Liver (tissue), 9 donors: ENCODE data around the gene PLCD1. TPM values are rescaled to one million over a fixed set of nuclear protein-coding genes. Genes with fewer than 3 reads are reported as not detected.
A peak's percentile ranks its signal among the peaks of the same experiment; 100 is the strongest.

Experiments
- DNase-seq: peaks from one replicate; pipeline ENCODE4 v3.0.0-alpha.2; 2017; ENCODE audit warnings: low spot score
- H3K27ac ChIP-seq, 2 donors: one replicate each; pipeline ENCODE4 v1.7.0; 2013; ENCODE audit warnings: inconsistent platforms in 2 of 2, low read length in 2 of 2, control low read depth in 1 of 2, low read depth in 1 of 2, mild to moderate bottlenecking in 1 of 2
- H3K27me3 ChIP-seq, 4 donors: one replicate each; pipeline versions ENCODE4 v1.6.1 to v1.7.0; 2013; ENCODE audit warnings: low read length in 3 of 4, inconsistent platforms in 1 of 4, mild to moderate bottlenecking in 1 of 4, moderate library complexity in 1 of 4; ENCODE audit not compliant: control insufficient read depth in 4 of 4, insufficient read depth in 4 of 4
- H3K36me3 ChIP-seq, 4 donors: one replicate each; pipeline versions ENCODE4 v1.6.1 to v1.7.0; 2013; ENCODE audit warnings: low read length in 3 of 4, mild to moderate bottlenecking in 3 of 4, low read depth in 1 of 4, moderate library complexity in 1 of 4; ENCODE audit not compliant: control insufficient read depth in 4 of 4, insufficient read depth in 3 of 4
- H3K4me1 ChIP-seq, 4 donors: one replicate each; pipeline versions ENCODE4 v1.6.1 to v1.7.0; 2013; ENCODE audit warnings: low read length in 3 of 4, mild to moderate bottlenecking in 3 of 4, moderate library complexity in 1 of 4; ENCODE audit not compliant: control insufficient read depth in 4 of 4, insufficient read depth in 4 of 4
- H3K4me3 ChIP-seq, 3 donors: one replicate each; pipeline versions ENCODE4 v1.6.1 to v1.7.0; 2013; ENCODE audit warnings: low read length in 3 of 3, control low read depth in 1 of 3, low read depth in 1 of 3, mild to moderate bottlenecking in 1 of 3
- H3K9ac ChIP-seq, 2 donors: one replicate each; pipeline ENCODE4 v1.7.0; 2013; ENCODE audit warnings: low read length in 2 of 2, mild to moderate bottlenecking in 2 of 2, moderate library complexity in 2 of 2, control low read depth in 1 of 2, low read depth in 1 of 2
- H3K9me3 ChIP-seq, 4 donors: one replicate each; pipeline versions ENCODE4 v1.6.1 to v1.7.0; 2013; ENCODE audit warnings: low read length in 3 of 4; ENCODE audit not compliant: control insufficient read depth in 4 of 4
- EGR1 ChIP-seq, 2 donors: IDR thresholded peaks; 2 replicates each; pipeline ENCODE4 v1.6.1; 2016 to 2018; ENCODE audit warnings: antibody characterized with exemption in 2 of 2, low read depth in 2 of 2
- FOXA1 ChIP-seq: IDR thresholded peaks from 2 replicates; pipeline ENCODE4 v1.6.1; 2016; ENCODE audit warnings: antibody characterized with exemption
- FOXA2 ChIP-seq: IDR thresholded peaks from 2 replicates; pipeline ENCODE4 v1.6.1; 2016; ENCODE audit warnings: antibody characterized with exemption
- GABPA ChIP-seq, 2 donors: IDR thresholded peaks in 1 of 2; conservative IDR thresholded peaks in 1 of 2; 2 replicates each; pipeline ENCODE4 v1.6.1; 2016; ENCODE audit warnings: antibody characterized with exemption in 2 of 2, mild to moderate bottlenecking in 1 of 2, moderate library complexity in 1 of 2
- HNF4A ChIP-seq, 2 donors: conservative IDR thresholded peaks; 2 replicates each; pipeline ENCODE4 v1.6.1; 2016; ENCODE audit warnings: antibody characterized with exemption in 2 of 2, mild to moderate bottlenecking in 2 of 2
- HNF4G ChIP-seq: IDR thresholded peaks from 2 replicates; pipeline ENCODE4 v1.6.1; 2016; ENCODE audit warnings: antibody characterized with exemption
- JUND ChIP-seq, 2 donors: IDR thresholded peaks; 2 replicates each; pipeline ENCODE4 v1.6.1; 2016; ENCODE audit warnings: antibody characterized with exemption in 2 of 2
- NR2F2 ChIP-seq: IDR thresholded peaks from 2 replicates; pipeline ENCODE4 v1.6.1; 2016; ENCODE audit warnings: antibody characterized with exemption
- RAD21 ChIP-seq, 2 donors: IDR thresholded peaks; 2 replicates each; pipeline ENCODE4 v1.6.1; 2016; ENCODE audit warnings: antibody characterized with exemption in 2 of 2, mild to moderate bottlenecking in 2 of 2
- RXRA ChIP-seq, 2 donors: IDR thresholded peaks; 2 replicates each; pipeline ENCODE4 v1.6.1; 2017 to 2018; ENCODE audit warnings: antibody characterized with exemption in 2 of 2, mild to moderate bottlenecking in 1 of 2
- SP1 ChIP-seq: IDR thresholded peaks from 2 replicates; pipeline ENCODE4 v1.6.1; 2018; ENCODE audit warnings: antibody characterized with exemption, mild to moderate bottlenecking
- TAF1 ChIP-seq: conservative IDR thresholded peaks from 2 replicates; pipeline ENCODE4 v1.6.1; 2016; ENCODE audit warnings: antibody characterized with exemption, mild to moderate bottlenecking
- WGBS: extraction: QIAGEN DNeasy Blood & Tissue Kit; methylation state at CpG from one replicate; pipeline ENCODE4 v1.1.7; 2013; 5-methylcytosine and 5-hydroxymethylcytosine counted together
- polyA plus RNA-seq, 2 donors: library from polyadenylated mRNA; stranded (reverse) in 1 of 2; unstranded in 1 of 2; fragments of 200-250 nt in 1 of 2; fragments of >200 nt in 1 of 2; fragmentation: Nextera tagmentation in 1 of 2; extraction: Ambion mirVana in 1 of 2; gene quantifications; one replicate each; pipeline versions ENCODE4 v1.2.1 to v1.2.3, GENCODE V29; 2013 to 2015
- total RNA-seq, 2 donors: library from RNA; depleted of rRNA; stranded (reverse); fragments of >200 nt; gene quantifications; one replicate each; pipeline ENCODE4 v1.2.3, GENCODE V29; 2014
- TF ChIP-seq, protein P1 (sequence below): IDR thresholded peaks from 2 replicates; pipeline ENCODE4 v1.6.1; 2016; ENCODE audit warnings: antibody characterized with exemption
- TF ChIP-seq, protein P2 (sequence below): IDR thresholded peaks from 2 replicates; pipeline ENCODE4 v1.6.1; 2016; ENCODE audit warnings: antibody characterized with exemption
- TF ChIP-seq, protein P3 (sequence below): fragments of 150-350 bp; IDR thresholded peaks from 2 replicates; pipeline ENCODE4 v1.5.1; 2017; ENCODE audit warnings: improper control_type of control experiment, low read depth, low read length; ENCODE audit not compliant: missing input control
- donor health status: healthy.
- donor health status: healthy.
- donor health status: healthy.
- donor health status: healthy.
- donor health status: healthy.

Gene PLCD1
- total and polyA plus RNA-seq, 4 donors: 6.7 to 10.5 (median 9.1) TPM

DNA sequence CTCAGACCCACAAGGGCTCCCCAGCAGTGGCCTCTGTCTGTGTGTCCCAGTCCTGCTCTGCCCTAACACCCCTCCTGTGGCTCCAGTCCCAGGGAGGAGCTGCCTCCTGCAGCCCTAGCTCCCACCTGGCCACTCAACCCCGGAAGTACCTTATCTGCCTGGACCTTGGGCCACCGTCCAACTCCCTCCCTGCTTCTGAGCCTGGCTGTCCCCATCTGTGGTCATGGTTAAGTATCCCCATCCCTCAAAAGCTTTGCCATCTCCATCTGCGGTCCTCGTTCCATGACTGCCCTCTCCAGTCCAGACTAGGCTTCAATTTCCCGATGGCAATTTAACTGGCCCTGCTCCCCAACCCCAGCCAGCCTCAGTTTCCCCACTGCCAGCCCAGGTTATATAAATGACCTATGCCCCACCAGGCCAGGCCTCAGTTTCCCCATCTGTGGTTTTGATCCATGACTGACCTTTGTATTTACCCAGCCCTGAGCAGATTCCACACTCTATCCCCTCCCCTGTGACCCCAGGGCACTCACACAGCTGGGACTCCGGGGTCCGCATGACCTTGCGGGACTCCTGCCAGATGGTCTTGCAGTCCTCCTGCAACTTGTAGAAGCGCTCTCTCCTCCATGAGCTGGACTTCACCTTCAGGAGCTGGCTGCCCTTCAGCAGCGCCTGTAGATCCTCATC is 9.6 kb downstream of the PLCD1 start:
- TF ChIP-seq EGR1 (IDR thresholded peaks at IDR 0.05; ENCODE audit: low read depth in 2 of 2) (no peak), JUND (IDR thresholded peaks at IDR 0.05) (no peak), FOXA2 (no peak), TAF1 (no peak), HNF4G (no peak), GABPA (IDR thresholded peaks at IDR 0.05 in 1 of 2, conservative IDR thresholded peaks at IDR 0.05 in 1 of 2) (no peak), RXRA (IDR thresholded peaks at IDR 0.05) (no peak)
- TF ChIP-seq, protein P1, sequence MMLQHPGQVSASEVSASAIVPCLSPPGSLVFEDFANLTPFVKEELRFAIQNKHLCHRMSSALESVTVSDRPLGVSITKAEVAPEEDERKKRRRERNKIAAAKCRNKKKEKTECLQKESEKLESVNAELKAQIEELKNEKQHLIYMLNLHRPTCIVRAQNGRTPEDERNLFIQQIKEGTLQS: no peak
- TF ChIP-seq, protein P2, sequence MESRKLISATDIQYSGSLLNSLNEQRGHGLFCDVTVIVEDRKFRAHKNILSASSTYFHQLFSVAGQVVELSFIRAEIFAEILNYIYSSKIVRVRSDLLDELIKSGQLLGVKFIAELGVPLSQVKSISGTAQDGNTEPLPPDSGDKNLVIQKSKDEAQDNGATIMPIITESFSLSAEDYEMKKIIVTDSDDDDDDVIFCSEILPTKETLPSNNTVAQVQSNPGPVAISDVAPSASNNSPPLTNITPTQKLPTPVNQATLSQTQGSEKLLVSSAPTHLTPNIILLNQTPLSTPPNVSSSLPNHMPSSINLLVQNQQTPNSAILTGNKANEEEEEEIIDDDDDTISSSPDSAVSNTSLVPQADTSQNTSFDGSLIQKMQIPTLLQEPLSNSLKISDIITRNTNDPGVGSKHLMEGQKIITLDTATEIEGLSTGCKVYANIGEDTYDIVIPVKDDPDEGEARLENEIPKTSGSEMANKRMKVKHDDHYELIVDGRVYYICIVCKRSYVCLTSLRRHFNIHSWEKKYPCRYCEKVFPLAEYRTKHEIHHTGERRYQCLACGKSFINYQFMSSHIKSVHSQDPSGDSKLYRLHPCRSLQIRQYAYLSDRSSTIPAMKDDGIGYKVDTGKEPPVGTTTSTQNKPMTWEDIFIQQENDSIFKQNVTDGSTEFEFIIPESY: no peak
- Histone ChIP-seq H3K36me3 (peaks cover 4 to 19% (median 12%) of the 10 kb centered on the region in 4 donors), H3K4me1 (peaks cover 0 to 19% (median 8%) of the 10 kb centered on the region in 4 donors), H3K9ac (no peak overlapping the region), H3K4me3 (no peak overlapping the region), H3K9me3 (peaks cover 0 to 2% (median 0%) of the 10 kb centered on the region in 4 donors), H3K27ac (no peak overlapping the region), H3K27me3 (no peaks in the 10 kb centered on the region)
- no peak for DNase-seq
- WGBS: 82% methylated on average over 10 of the region's 10 CpGs

DNA sequence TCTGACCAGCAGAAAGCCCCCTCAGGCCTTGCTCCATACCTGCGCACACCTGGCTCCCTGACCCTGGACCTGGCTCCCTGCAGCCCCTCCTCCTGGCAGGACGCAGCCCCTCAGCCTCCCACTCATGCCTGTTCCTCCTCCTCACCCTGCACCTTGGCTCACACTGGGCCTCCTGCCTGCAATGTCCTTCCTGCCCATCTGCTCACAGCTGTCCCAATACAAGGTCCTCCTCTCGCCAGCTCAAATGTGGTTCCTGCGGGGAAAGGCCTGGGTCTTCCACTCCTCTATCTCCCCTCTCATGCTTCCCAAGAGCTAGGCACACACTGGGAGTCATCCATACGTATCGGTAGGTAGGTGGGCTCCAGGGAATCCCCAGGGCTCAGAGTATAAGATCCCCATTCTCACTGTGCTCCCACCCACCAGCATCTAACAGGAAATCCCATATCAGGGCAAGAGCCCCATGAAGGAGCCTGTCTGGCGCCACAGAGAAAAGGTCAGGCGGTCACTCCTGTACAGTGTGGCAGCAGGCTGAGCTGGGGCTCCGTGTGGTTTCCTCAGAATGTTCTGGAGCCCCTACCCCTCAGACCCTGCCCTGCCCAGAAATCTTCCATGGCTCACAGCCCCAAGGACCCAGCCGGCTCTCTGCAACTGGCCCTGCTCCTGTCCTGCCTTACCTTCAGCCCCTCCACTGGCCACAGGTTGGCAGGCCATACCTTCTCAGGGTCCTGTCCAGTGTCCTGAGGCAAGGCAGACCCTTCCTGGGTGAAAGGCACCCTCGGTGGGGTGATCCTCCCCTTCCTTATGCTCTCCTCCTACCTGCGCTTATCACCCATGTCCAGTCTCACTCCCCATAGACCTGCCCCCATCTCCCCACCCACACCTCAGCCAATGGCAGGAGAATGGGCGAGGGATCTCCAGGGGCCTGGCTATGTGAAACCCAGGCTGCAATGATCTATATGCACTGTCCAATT is 10.9 kb downstream of the PLCD1 start:
- H3K4me3 ChIP-seq: no peak overlapping the region
- WGBS: 86% methylated on average over 13 of the region's 13 CpGs
- peak overlapping the region in 1 of 2 donors; percentile 9 for H3K27ac ChIP-seq
- no peak for DNase-seq
- no peaks in the 10 kb centered on the region for H3K27me3 ChIP-seq
- peaks cover 4 to 19% (median 13%) of the 10 kb centered on the region in 4 donors for H3K36me3 ChIP-seq
- TF ChIP-seq, protein P2: no peak
- TF ChIP-seq NR2F2 (no peak), FOXA1 (no peak), RXRA (IDR thresholded peaks at IDR 0.05) (no peak), GABPA (IDR thresholded peaks at IDR 0.05 in 1 of 2, conservative IDR thresholded peaks at IDR 0.05 in 1 of 2) (no peak), JUND (IDR thresholded peaks at IDR 0.05) (no peak), SP1 (no peak), HNF4A (conservative IDR thresholded peaks at IDR 0.05) (no peak), EGR1 (IDR thresholded peaks at IDR 0.05; ENCODE audit: low read depth in 2 of 2) (no peak), FOXA2 (no peak), HNF4G (no peak), RAD21 (IDR thresholded peaks at IDR 0.05) (no peak)
- TF ChIP-seq, protein P3, sequence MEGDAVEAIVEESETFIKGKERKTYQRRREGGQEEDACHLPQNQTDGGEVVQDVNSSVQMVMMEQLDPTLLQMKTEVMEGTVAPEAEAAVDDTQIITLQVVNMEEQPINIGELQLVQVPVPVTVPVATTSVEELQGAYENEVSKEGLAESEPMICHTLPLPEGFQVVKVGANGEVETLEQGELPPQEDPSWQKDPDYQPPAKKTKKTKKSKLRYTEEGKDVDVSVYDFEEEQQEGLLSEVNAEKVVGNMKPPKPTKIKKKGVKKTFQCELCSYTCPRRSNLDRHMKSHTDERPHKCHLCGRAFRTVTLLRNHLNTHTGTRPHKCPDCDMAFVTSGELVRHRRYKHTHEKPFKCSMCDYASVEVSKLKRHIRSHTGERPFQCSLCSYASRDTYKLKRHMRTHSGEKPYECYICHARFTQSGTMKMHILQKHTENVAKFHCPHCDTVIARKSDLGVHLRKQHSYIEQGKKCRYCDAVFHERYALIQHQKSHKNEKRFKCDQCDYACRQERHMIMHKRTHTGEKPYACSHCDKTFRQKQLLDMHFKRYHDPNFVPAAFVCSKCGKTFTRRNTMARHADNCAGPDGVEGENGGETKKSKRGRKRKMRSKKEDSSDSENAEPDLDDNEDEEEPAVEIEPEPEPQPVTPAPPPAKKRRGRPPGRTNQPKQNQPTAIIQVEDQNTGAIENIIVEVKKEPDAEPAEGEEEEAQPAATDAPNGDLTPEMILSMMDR: no peak
- TF ChIP-seq, protein P1: no peak
- no peak overlapping the region for H3K9ac ChIP-seq
- peaks cover 0 to 11% (median 4%) of the 10 kb centered on the region in 4 donors for H3K4me1 ChIP-seq
- peaks cover 0 to 2% (median 0%) of the 10 kb centered on the region in 4 donors for H3K9me3 ChIP-seq
